Tibial artery (tissue), 4 donors: ENCODE data around the gene SLC12A9.

Source experiments
- DNase-seq, 2 donors: peaks; one replicate each; pipeline ENCODE4 v3.0.0-alpha.2; 2019
- H3K27ac ChIP-seq, 2 donors: fragments of 200-600 bp; sonication (generic) in 1 of 2; 1 replicate in 1 of 2; 2 replicates in 1 of 2; pipeline ENCODE4 v1.5.1; 2018 to 2019; ENCODE audit warnings: mild to moderate bottlenecking in 1 of 2
- H3K27me3 ChIP-seq, 2 donors: fragments of 200-600 bp; sonication (generic) in 1 of 2; one replicate each; pipeline versions ENCODE4 v1.5.1 to v1.6.0; 2016 to 2019
- H3K36me3 ChIP-seq, 3 donors: fragments of 200-600 bp; sonication (generic) in 2 of 3; one replicate each; pipeline ENCODE4 v1.5.1; 2016 to 2019; ENCODE audit warnings: mild to moderate bottlenecking in 2 of 3
- H3K4me1 ChIP-seq, 4 donors: fragments of 200-600 bp; sonication (generic) in 2 of 4; 1 replicate in 3 of 4; 2 replicates in 1 of 4; pipeline ENCODE4 v1.5.1; 2016 to 2019
- H3K4me3 ChIP-seq, 2 donors: fragments of 200-600 bp; sonication (generic) in 1 of 2; 1 replicate in 1 of 2; 2 replicates in 1 of 2; pipeline ENCODE4 v1.5.1; 2018 to 2019; ENCODE audit warnings: mild to moderate bottlenecking in 2 of 2
- H3K9me3 ChIP-seq, 3 donors: fragments of 200-600 bp; sonication (generic) in 1 of 3; one replicate each; pipeline ENCODE4 v1.5.1; 2016 to 2019
- intact Hi-C: fragments of 100-400 bp; cut with DNase I; formaldehyde crosslinking; loops from one replicate; pipeline ENCODE4 v1.15.0; 2023; ENCODE audit warnings: low total_unique reads
- TF ChIP-seq, protein P1 (sequence below), 2 experiments: fragments of 200-600 bp in 1 of 2; fragments of 450-650 bp in 1 of 2; IDR thresholded peaks; one replicate each; pipeline ENCODE4 v1.5.1; 2017 to 2019; ENCODE audit warnings: antibody characterized with exemption in 2 of 2, mild to moderate bottlenecking in 1 of 2, moderate library complexity in 1 of 2

Gene SLC12A9

GRCh38 chr7:100860702-100861615 lies 8.4 kb downstream of the SLC12A9 start:
- no peak overlapping the region for H3K27ac ChIP-seq
- no peaks in the 10 kb centered on the region for H3K27me3 ChIP-seq
- TF ChIP-seq, protein P1, sequence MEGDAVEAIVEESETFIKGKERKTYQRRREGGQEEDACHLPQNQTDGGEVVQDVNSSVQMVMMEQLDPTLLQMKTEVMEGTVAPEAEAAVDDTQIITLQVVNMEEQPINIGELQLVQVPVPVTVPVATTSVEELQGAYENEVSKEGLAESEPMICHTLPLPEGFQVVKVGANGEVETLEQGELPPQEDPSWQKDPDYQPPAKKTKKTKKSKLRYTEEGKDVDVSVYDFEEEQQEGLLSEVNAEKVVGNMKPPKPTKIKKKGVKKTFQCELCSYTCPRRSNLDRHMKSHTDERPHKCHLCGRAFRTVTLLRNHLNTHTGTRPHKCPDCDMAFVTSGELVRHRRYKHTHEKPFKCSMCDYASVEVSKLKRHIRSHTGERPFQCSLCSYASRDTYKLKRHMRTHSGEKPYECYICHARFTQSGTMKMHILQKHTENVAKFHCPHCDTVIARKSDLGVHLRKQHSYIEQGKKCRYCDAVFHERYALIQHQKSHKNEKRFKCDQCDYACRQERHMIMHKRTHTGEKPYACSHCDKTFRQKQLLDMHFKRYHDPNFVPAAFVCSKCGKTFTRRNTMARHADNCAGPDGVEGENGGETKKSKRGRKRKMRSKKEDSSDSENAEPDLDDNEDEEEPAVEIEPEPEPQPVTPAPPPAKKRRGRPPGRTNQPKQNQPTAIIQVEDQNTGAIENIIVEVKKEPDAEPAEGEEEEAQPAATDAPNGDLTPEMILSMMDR (IDR thresholded peaks at IDR 0.05) = no peak
- H3K4me3 ChIP-seq = no peak overlapping the region
- intact Hi-C loops = loop anchor here (10.0 kb wide), 1 partner anchor 396 kb away; the partner anchor contains the start of gene SPACDR
- H3K9me3 ChIP-seq = no peaks in the 10 kb centered on the region
- H3K36me3 ChIP-seq = peaks cover 23 to 67% (median 28%) of the 10 kb centered on the region in 3 donors
- DNase-seq = no peak
- peaks cover 0 to 7% (median 2%) of the 10 kb centered on the region in 4 donors for H3K4me1 ChIP-seq

- Histone ChIP-seq H3K4me1 (peaks cover 0 to 13% (median 8%) of the 10 kb centered on the region in 4 donors), H3K27me3 (no peaks in the 10 kb centered on the region), H3K9me3 (no peaks in the 10 kb centered on the region), H3K36me3 (peaks cover 23 to 66% (median 28%) of the 10 kb centered on the region in 3 donors), H3K4me3 (no peak overlapping the region), H3K27ac (no peak overlapping the region)
- intact Hi-C loops = loop anchor here (10.0 kb wide), 1 partner anchor 397 kb away; the partner anchor contains the start of gene SPACDR
- no peak for DNase-seq
- TF ChIP-seq, protein P1 (IDR thresholded peaks at IDR 0.05) = no peak
These were observed 9.1 kb downstream of the SLC12A9 start for GRCh38 chr7:100861616-100861985.

DNA sequence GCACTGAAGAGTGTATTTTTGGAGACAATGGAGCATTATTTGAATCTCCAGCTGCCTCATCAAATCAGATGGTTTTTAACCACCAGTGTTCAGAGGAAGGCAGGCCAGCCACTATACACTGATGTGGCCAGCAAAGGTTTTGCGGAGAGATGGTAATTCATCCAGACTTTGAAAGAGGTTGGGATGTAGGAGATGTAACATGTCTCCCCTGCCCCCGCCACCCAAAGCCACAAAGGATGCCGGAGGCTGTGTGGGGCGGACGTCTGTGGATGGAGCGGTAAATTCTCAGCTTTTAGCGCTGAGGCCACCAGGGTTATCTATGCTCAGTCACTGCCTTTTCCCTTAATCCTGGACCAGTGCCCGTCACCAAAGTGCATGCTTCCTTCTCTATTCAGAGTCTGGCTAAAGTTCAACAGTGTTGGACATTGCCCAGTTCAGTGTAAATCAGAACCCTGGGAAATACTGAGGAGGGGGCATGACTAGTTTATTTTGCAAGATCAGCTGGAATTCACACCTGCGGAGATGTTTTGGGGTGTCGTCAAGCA lies 11.0 kb downstream of the SLC12A9 start:
- peaks cover 23 to 52% (median 28%) of the 10 kb centered on the region in 3 donors for H3K36me3 ChIP-seq
- TF ChIP-seq, protein P1 (IDR thresholded peaks at IDR 0.05) = no peak
- no peaks in the 10 kb centered on the region for H3K9me3 ChIP-seq
- peaks cover 0 to 27% (median 17%) of the 10 kb centered on the region in 4 donors for H3K4me1 ChIP-seq
- intact Hi-C loops = loop anchor here (10.0 kb wide), 1 partner anchor 399 kb away; the partner anchor contains the start of gene SPACDR
- no peak overlapping the region for H3K4me3 ChIP-seq
- H3K27ac ChIP-seq = no peak overlapping the region
- no peaks in the 10 kb centered on the region for H3K27me3 ChIP-seq
- no peak for DNase-seq

GRCh38 chr7:100864263-100864845 lies 11.8 kb downstream of the SLC12A9 start:
- H3K27ac ChIP-seq = no peak overlapping the region
- intact Hi-C loops = loop anchor here (10.0 kb wide), 1 partner anchor 400 kb away; the partner anchor contains the start of gene SPACDR
- no peak overlapping the region for H3K4me3 ChIP-seq
- H3K27me3 ChIP-seq = no peaks in the 10 kb centered on the region
- DNase-seq = no peak
- H3K9me3 ChIP-seq = no peaks in the 10 kb centered on the region
- TF ChIP-seq, protein P1 (IDR thresholded peaks at IDR 0.05) = no peak
- peaks cover 0 to 35% (median 25%) of the 10 kb centered on the region in 4 donors for H3K4me1 ChIP-seq
- H3K36me3 ChIP-seq = peaks cover 23 to 44% (median 28%) of the 10 kb centered on the region in 3 donors

DNA sequence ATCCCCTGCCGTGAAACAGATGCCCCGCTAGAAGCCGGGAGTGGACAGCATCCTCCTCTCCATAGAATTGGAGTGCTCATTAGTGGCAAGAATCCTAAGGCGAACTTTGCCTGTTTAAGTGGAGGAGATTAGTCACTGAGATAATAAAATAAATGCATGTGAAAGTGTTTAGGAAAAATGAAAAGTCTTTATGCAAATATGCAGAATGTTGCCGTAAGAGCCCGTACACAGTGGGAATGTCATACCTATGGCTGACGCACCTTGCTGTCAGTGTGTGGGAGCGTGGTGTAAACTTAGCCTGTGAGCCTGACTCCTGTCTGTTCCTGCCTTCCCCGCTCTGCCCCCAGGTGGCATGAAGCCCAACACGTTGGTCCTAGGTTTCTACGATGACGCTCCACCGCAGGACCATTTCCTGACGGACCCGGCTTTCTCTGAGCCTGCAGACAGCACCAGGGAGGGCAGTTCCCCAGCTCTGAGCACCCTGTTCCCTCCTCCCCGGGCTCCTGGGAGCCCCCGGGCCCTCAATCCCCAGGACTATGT lies 12.9 kb downstream of the SLC12A9 start:
- Histone ChIP-seq H3K4me1 (peaks cover 0 to 35% (median 26%) of the 10 kb centered on the region in 4 donors), H3K27me3 (no peaks in the 10 kb centered on the region), H3K4me3 (peak overlapping the region in 1 of 2 donors; percentile 69), H3K9me3 (no peaks in the 10 kb centered on the region), H3K36me3 (peaks cover 22 to 41% (median 26%) of the 10 kb centered on the region in 3 donors), H3K27ac (peak overlapping the region; percentile 97 to 99)
- intact Hi-C loops = loop anchor here (10.0 kb wide), 1 partner anchor 401 kb away; the partner anchor contains the start of gene SPACDR
- DNase-seq = no peak
- TF ChIP-seq, protein P1 (IDR thresholded peaks at IDR 0.05) = no peak
